Measurements from ENCODE around the gene EFNA2.

- TF ChIP-seq CTCF (IDR thresholded peaks at IDR 0.05), result no peak
- no peak for TF ChIP-seq GATA2 (CRISPR knock-in tag; IDR thresholded peaks at IDR 0.05)
- TF ChIP-seq USF2 (IDR thresholded peaks at IDR 0.05; ENCODE audit: borderline replicate concordance, low read depth, low read length), result no peak
- TF ChIP-seq PBX3 (IDR thresholded peaks at IDR 0.05), result no peak
- TF ChIP-seq TAF1 (IDR thresholded peaks at IDR 0.05; ENCODE audit: borderline replicate concordance, low read depth, low read length), result no peak
- TF ChIP-seq MEF2A (IDR thresholded peaks at IDR 0.05; ENCODE audit: borderline replicate concordance, low read depth), result no peak
- no peak for TF ChIP-seq REST (IDR thresholded peaks at IDR 0.05; ENCODE audit: low read depth, low read length)
- no peak for TF ChIP-seq POLR2AphosphoS5 (IDR thresholded peaks at IDR 0.05; ENCODE audit: low read depth, low read length)
Observed at GRCh38 chr19:1258707-1259205, 26.9 kb upstream of the EFNA2 start.

All from SK-N-SH (cell line).